HCT116 (cell line): ENCODE results near the gene SLC6A6. TPM values are rescaled to one million over a fixed set of nuclear protein-coding genes. Genes with fewer than 3 reads are reported as not detected.

Source experiments
- ATAC-seq: fragments of 200-7000 bp; cut with Tn5 transposase; 2 replicates; pipeline ENCODE4 v1.9.1; 2020; ENCODE audit warnings: mild to moderate bottlenecking, moderate library complexity
- BruUV-seq: library from RNA; stranded (reverse); fragments of 400-500 nt; replicated peaks from 2 replicates; lab custom pipeline; 2021; lab: Mats Ljungman, UMichigan
- CTCF ChIA-PET: fragments of 300-600 bp; sonication (Branson Sonifier 250); formaldehyde crosslinking; loops from one replicate; lab custom pipeline; 2021; ENCODE audit warnings: antibody characterized with exemption; lab: Charles Lee
- POLR2A ChIA-PET: fragments of 300-600, 350-600 bp; sonication (Branson Sonifier 250); formaldehyde crosslinking; loops from one replicate; lab custom pipeline; 2021; ENCODE audit warnings: antibody characterized with exemption; lab: Charles Lee
- RAD21 ChIA-PET, 2 experiments: fragments of 300-600 bp; sonication (Branson Sonifier 250); formaldehyde crosslinking; loops; one replicate each; lab custom pipeline; 2023; ENCODE audit warnings: low total read pairs in 2 of 2; ENCODE audit not compliant: uncharacterized antibody in 2 of 2, unreplicated experiment in 2 of 2, low non-redundant PET in 1 of 2; lab: Charles Lee
- DNase-seq: peaks from one replicate; pipeline ENCODE4 v3.0.0-alpha.2; 2010; ENCODE audit warnings: low read depth, low spot score
- H2AFZ ChIP-seq: fragments of 200-600 bp; shearing (Covaris generic), sonication (generic); 2 replicates; pipeline ENCODE4 v1.6.1; 2017; ENCODE audit warnings: low read depth, mixed run types, mixed read lengths, antibody characterized with exemption, low read length; ENCODE audit not compliant: poor library complexity, severe bottlenecking
- H3K27ac ChIP-seq: 2 replicates; pipeline ENCODE4 v1.5.1; 2012; ENCODE audit warnings: low read depth, low read length
- H3K27me3 ChIP-seq: fragments of 200-600 bp; sonication (generic); 2 replicates; pipeline ENCODE4 v1.6.1; 2016; ENCODE audit warnings: mixed run types, low read length, mixed read lengths; ENCODE audit not compliant: insufficient read depth
- H3K36me3 ChIP-seq, 2 experiments: fragments of 200-500 bp in 1 of 2; fragments of 200-600 bp in 1 of 2; sonication (Bioruptor generic) in 1 of 2; sonication (generic) in 1 of 2; 2 replicates each; pipeline versions ENCODE4 v1.5.1 to v1.6.1; 2014 to 2016; ENCODE audit warnings: low read length in 2 of 2, inconsistent platforms in 1 of 2, mixed read lengths in 1 of 2, mixed run types in 1 of 2; ENCODE audit not compliant: insufficient read depth in 2 of 2, control insufficient read depth in 1 of 2
- H3K4me1 ChIP-seq, 2 experiments: fragments of 200-600 bp in 1 of 2; sonication (generic) in 1 of 2; 2 replicates each; pipeline versions ENCODE4 v1.5.1 to v1.6.1; 2012 to 2017; ENCODE audit warnings: low read length in 2 of 2, inconsistent platforms in 1 of 2, mild to moderate bottlenecking in 1 of 2, mixed read lengths in 1 of 2, mixed run types in 1 of 2, moderate library complexity in 1 of 2; ENCODE audit not compliant: insufficient read depth in 2 of 2, control insufficient read depth in 1 of 2
- H3K4me2 ChIP-seq: fragments of 200-600 bp; sonication (generic); 2 replicates; pipeline ENCODE4 v1.6.1; 2017; ENCODE audit warnings: mixed run types, low read length, mixed read lengths
- H3K4me3 ChIP-seq, 2 experiments: fragments of 200-600 bp in 1 of 2; sonication (generic) in 1 of 2; replicated peaks in 1 of 2; 2 replicates each; pipeline ENCODE4 v1.5.1; 2011 to 2016; ENCODE audit warnings: low read length in 2 of 2, control low read depth in 1 of 2, low read depth in 1 of 2, mild to moderate bottlenecking in 1 of 2, mixed read lengths in 1 of 2, mixed run types in 1 of 2
- H3K79me2 ChIP-seq: fragments of 200-600 bp; sonication (generic); 2 replicates; pipeline ENCODE4 v1.6.1; 2017; ENCODE audit warnings: mild to moderate bottlenecking, mixed run types, low read length, moderate library complexity, mixed read lengths; ENCODE audit not compliant: insufficient read depth
- H3K9ac ChIP-seq: fragments of 200-600 bp; sonication (generic); 2 replicates; pipeline ENCODE4 v1.6.1; 2016; ENCODE audit warnings: low read length, mixed read lengths
- H3K9me2 ChIP-seq: fragments of 200-600 bp; sonication (generic), shearing (Covaris generic); 2 replicates; pipeline ENCODE4 v1.6.1; 2017; ENCODE audit warnings: mixed run types, mild to moderate bottlenecking, moderate library complexity; ENCODE audit not compliant: insufficient read depth
- H3K9me3 ChIP-seq, 2 experiments: fragments of 200-500 bp in 1 of 2; fragments of 200-600 bp in 1 of 2; sonication (Bioruptor generic) in 1 of 2; sonication (generic) in 1 of 2; 2 replicates each; pipeline ENCODE4 v1.6.1; 2014 to 2017; ENCODE audit warnings: low read length in 2 of 2, mixed read lengths in 2 of 2, inconsistent platforms in 1 of 2, low read depth in 1 of 2, mild to moderate bottlenecking in 1 of 2, mixed run types in 1 of 2, moderate library complexity in 1 of 2; ENCODE audit not compliant: control insufficient read depth in 1 of 2, insufficient read depth in 1 of 2
- H4K20me1 ChIP-seq: fragments of 200-600 bp; sonication (generic), shearing (Covaris generic); 2 replicates; pipeline ENCODE4 v1.6.1; 2017; ENCODE audit warnings: mixed run types, mild to moderate bottlenecking, moderate library complexity; ENCODE audit not compliant: insufficient read depth
- ATF3 ChIP-seq: IDR thresholded peaks from 2 replicates; pipeline ENCODE4 v1.6.1; 2012
- CBX3 ChIP-seq: IDR thresholded peaks from 2 replicates; pipeline ENCODE4 v1.6.1; 2012; ENCODE audit warnings: low read depth
- CEBPB ChIP-seq: IDR thresholded peaks from 2 replicates; pipeline ENCODE4 v1.6.1; 2012; ENCODE audit warnings: low read depth
- CTCF ChIP-seq, 3 experiments: fragments of 200-600 bp in 1 of 3; sonication (generic) in 1 of 3; IDR thresholded peaks in 2 of 3; conservative IDR thresholded peaks in 1 of 3; 2 replicates each; pipeline ENCODE4 v1.5.1; 2012 to 2017; ENCODE audit warnings: low read depth in 2 of 3, low read length in 2 of 3, antibody characterized with exemption in 1 of 3, borderline replicate concordance in 1 of 3, control low read depth in 1 of 3, mild to moderate bottlenecking in 1 of 3, mixed read lengths in 1 of 3, mixed run types in 1 of 3, moderate library complexity in 1 of 3; ENCODE audit not compliant: insufficient read depth in 1 of 3
- EGR1 ChIP-seq: IDR thresholded peaks from 2 replicates; pipeline ENCODE4 v1.6.1; 2012; ENCODE audit warnings: low read depth
- EZH2 ChIP-seq: fragments of 200-600 bp; sonication (generic); IDR thresholded peaks from 2 replicates; pipeline ENCODE4 v1.6.1; 2017; ENCODE audit warnings: antibody characterized with exemption, mixed run types
- EZH2phosphoT487 ChIP-seq: fragments of 200-600 bp; IDR thresholded peaks from 2 replicates; pipeline ENCODE4 v1.6.1; 2018; ENCODE audit warnings: antibody characterized with exemption, borderline replicate concordance
- FOSL1 ChIP-seq: IDR thresholded peaks from 2 replicates; pipeline ENCODE4 v1.6.1; 2012; ENCODE audit warnings: low read depth
- POLR2A ChIP-seq: IDR thresholded peaks from 2 replicates; pipeline ENCODE4 v1.7.0; 2011; ENCODE audit warnings: borderline replicate concordance; ENCODE audit not compliant: insufficient read depth, insufficient read length; ENCODE audit errors: extremely low read depth
- RAD21 ChIP-seq: IDR thresholded peaks from 2 replicates; pipeline ENCODE4 v1.6.1; 2012; ENCODE audit warnings: low read depth, mild to moderate bottlenecking
- SIN3A ChIP-seq: IDR thresholded peaks from 2 replicates; pipeline ENCODE4 v1.6.1; 2012; ENCODE audit warnings: low read depth
- SRF ChIP-seq: IDR thresholded peaks from 2 replicates; pipeline ENCODE4 v1.6.1; 2012; ENCODE audit warnings: low read depth
- TCF7L2 ChIP-seq: IDR thresholded peaks from 2 replicates; pipeline ENCODE4 v1.7.0; 2011; ENCODE audit warnings: borderline replicate concordance, inconsistent platforms; ENCODE audit not compliant: insufficient read depth, insufficient read length; ENCODE audit errors: extremely low read depth
- ZFX ChIP-seq: fragments of 450-650 bp; IDR thresholded peaks from 2 replicates; pipeline ENCODE4 v1.6.1; 2017
- ZNF274 ChIP-seq: fragments of 200-500 bp; sonication (Bioruptor generic); IDR thresholded peaks from 2 replicates; pipeline ENCODE4 v1.6.1; 2014; ENCODE audit warnings: mild to moderate bottlenecking, low read depth, low read length, inconsistent platforms
- intact Hi-C: fragments of 100-400 bp; cut with micrococcal nuclease; formaldehyde crosslinking; loops from 2 replicates; pipeline ENCODE4 v1.10.0; 2022
- total RNA-seq: library from RNA; stranded (reverse); gene quantifications from one replicate; pipeline ENCODE4 v1.2.1, GENCODE V29; 2021; ENCODE audit not compliant: unreplicated experiment
- TF ChIP-seq, protein P1 (sequence below): IDR thresholded peaks from 2 replicates; pipeline ENCODE4 v1.6.1; 2011; ENCODE audit warnings: mild to moderate bottlenecking, low read length, moderate library complexity; ENCODE audit not compliant: insufficient replicate concordance; ENCODE audit errors: extremely low read depth

The SLC6A6 gene
- total RNA-seq, 1 experiment from 2014 or later = 36.3 TPM

DNA sequence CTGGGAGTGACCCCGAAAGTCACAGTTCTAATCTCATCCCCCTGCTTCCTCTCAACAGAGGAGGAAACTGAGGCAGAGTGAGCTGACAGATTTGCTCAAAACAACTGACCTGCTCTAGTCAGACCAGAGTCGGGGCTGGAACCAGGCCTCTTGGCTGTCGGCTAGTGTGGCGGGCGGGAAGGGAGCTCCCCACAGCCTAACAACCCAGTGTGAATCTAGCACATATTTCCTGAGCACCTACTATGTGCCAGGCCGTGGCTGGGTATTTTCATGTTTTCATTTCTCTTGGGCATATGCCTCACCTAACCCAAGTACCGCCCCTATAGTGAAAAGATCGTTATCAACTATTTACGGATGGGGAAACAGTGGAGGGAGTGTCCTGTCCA is 110.5 kb downstream of the SLC6A6 start:
- no peak overlapping the region for H3K9ac ChIP-seq
- no peak for TF ChIP-seq EGR1
- no TSS peak for BruUV-seq
- no peaks in the 10 kb centered on the region for H3K27me3 ChIP-seq
- no peaks in the 10 kb centered on the region for H3K36me3 ChIP-seq
- no peak overlapping the region for H3K4me3 ChIP-seq
- H3K27ac ChIP-seq = no peak overlapping the region
- DNase-seq = no peak
- no peak overlapping the region for H2AFZ ChIP-seq
- no peak for ATAC-seq
- RAD21 ChIA-PET = no interaction called here
- H3K79me2 ChIP-seq = no peaks in the 10 kb centered on the region
- H3K9me3 ChIP-seq = no peaks in the 10 kb centered on the region
- no peak overlapping the region for H3K4me2 ChIP-seq
- no peaks in the 10 kb centered on the region for H4K20me1 ChIP-seq
- CTCF ChIA-PET = interaction anchor here (1.2 kb wide), 1 partner anchor 36 kb away, joined by 4 read pairs; no protein-coding TSS in a partner anchor
- POLR2A ChIA-PET = no interaction called here
- peaks cover 0 to 4% of the 10 kb centered on the region in 2 experiments; a peak in 1 of 4 replicates for H3K4me1 ChIP-seq
- intact Hi-C loops = no loop called here
- no peaks in the 10 kb centered on the region for H3K9me2 ChIP-seq

DNA sequence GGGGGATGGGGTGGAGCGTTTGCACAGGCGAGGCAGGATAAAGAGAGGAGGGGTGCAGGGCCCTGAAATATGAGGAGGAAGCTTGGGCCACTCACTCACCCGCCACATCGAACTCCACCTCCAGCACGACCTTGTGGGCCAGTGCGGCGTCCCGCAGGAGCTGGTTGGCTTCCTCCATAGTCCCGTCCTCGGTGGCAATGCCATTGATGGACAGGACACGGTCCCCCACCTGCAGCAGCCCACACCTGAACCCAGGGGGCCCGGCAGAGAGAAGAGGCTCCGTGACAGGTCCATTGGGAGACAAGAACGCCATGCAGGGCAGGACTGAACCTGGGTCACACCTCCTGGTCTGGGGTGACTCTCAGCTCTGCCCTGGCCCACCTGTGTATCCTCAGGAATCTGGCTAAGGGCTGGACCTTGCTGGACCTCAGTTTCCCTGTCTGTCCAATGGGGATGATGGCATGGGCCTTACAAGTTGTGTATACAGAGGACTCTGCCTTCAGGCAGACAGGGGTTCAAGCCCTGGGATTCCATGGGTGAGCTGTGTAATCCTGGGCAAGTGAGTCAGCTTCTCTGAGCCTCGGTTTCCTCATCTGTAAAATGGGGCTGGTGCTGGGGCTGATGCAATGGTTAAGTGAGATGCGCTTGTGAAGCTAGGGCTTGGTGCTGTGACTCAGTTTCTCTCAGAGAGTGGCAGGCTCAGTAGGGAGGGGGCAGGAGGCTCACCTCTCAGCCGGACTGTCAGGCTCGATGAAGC is 111.3 kb downstream of the SLC6A6 start:
- intact Hi-C loops = no loop called here
- H3K9me2 ChIP-seq = no peaks in the 10 kb centered on the region
- ChIA-PET RAD21 (no interaction called here), POLR2A (no interaction called here), CTCF (interaction anchor here (1.2 kb wide), 1 partner anchor 35 kb away, joined by 4 read pairs; no protein-coding TSS in a partner anchor)
- no peaks in the 10 kb centered on the region for H3K9me3 ChIP-seq
- no peaks in the 10 kb centered on the region for H4K20me1 ChIP-seq
- no TSS peak for BruUV-seq
- H2AFZ ChIP-seq = no peak overlapping the region
- H3K27ac ChIP-seq = no peak overlapping the region
- H3K4me1 ChIP-seq = peaks cover 0 to 4% of the 10 kb centered on the region in 2 experiments; a peak in 1 of 4 replicates
- TF ChIP-seq CEBPB (no peak), POLR2A (no peak), EZH2 (no peak), CBX3 (no peak), CTCF (IDR thresholded peaks at IDR 0.05 in 2 of 3, conservative IDR thresholded peaks at IDR 0.05 in 1 of 3; ENCODE audit: borderline replicate concordance in 1 of 3, insufficient read depth in 1 of 3, low read depth in 2 of 3, low read length in 2 of 3) (no peak), SIN3A (no peak), ATF3 (no peak), TCF7L2 (no peak), ZFX (no peak), RAD21 (no peak), EZH2phosphoT487 (no peak), ZNF274 (no peak), FOSL1 (no peak), SRF (no peak)
- TF ChIP-seq, protein P1, sequence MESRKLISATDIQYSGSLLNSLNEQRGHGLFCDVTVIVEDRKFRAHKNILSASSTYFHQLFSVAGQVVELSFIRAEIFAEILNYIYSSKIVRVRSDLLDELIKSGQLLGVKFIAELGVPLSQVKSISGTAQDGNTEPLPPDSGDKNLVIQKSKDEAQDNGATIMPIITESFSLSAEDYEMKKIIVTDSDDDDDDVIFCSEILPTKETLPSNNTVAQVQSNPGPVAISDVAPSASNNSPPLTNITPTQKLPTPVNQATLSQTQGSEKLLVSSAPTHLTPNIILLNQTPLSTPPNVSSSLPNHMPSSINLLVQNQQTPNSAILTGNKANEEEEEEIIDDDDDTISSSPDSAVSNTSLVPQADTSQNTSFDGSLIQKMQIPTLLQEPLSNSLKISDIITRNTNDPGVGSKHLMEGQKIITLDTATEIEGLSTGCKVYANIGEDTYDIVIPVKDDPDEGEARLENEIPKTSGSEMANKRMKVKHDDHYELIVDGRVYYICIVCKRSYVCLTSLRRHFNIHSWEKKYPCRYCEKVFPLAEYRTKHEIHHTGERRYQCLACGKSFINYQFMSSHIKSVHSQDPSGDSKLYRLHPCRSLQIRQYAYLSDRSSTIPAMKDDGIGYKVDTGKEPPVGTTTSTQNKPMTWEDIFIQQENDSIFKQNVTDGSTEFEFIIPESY = no peak
- H3K4me3 ChIP-seq = no peak overlapping the region
- no peak overlapping the region for H3K9ac ChIP-seq
- no peak overlapping the region for H3K4me2 ChIP-seq
- ATAC-seq (no peak), DNase-seq (no peak)
- no peaks in the 10 kb centered on the region for H3K27me3 ChIP-seq
- H3K36me3 ChIP-seq = no peaks in the 10 kb centered on the region
- no peaks in the 10 kb centered on the region for H3K79me2 ChIP-seq
